ENCODE results near the gene ZBTB46. TPM values are rescaled to one million over a fixed set of nuclear protein-coding genes. Genes with fewer than 3 reads are reported as not detected.

ZBTB46 gene
- total RNA-seq, 6 experiments from 2014 or later, result 1.2 to 4.2 (median 2.4) TPM

GRCh38 chr20:63785691-63786131 is 45.4 kb downstream of the ZBTB46 start:
- TF ChIP-seq CTCF (IDR thresholded peaks at IDR 0.05) (no peak), POLR2A (IDR thresholded peaks at IDR 0.05) (no peak)
- no peaks in the 10 kb centered on the region for H3K36me3 ChIP-seq
- H3K27me3 ChIP-seq, result no peaks in the 10 kb centered on the region
- no peak overlapping the region for H3K4me3 ChIP-seq
- intact Hi-C loops (cut with DNase I), result no loop called here
- ATAC-seq (no peak), DNase-seq (no peak)
- H3K27ac ChIP-seq, result no peak overlapping the region
- H3K9me3 ChIP-seq, result no peaks in the 10 kb centered on the region
- WGBS (ENCODE audit: insufficient coverage, low coverage, low lambda C conversion rate, missing lambda C conversion rate), result 44% methylated on average over 10 of the region's 14 CpGs
- H3K4me1 ChIP-seq, result peaks cover 0 to 5% (median 0%) of the 10 kb centered on the region in 4 donors

GRCh38 chr20:63783970-63784369 is 47.1 kb downstream of the ZBTB46 start:
- H3K9me3 ChIP-seq, result no peaks in the 10 kb centered on the region
- ATAC-seq (no peak), DNase-seq (no peak)
- no peak overlapping the region for H3K4me3 ChIP-seq
- intact Hi-C loops (cut with DNase I), result no loop called here
- no CpG with 5 or more reads among the region's 16 CpGs for WGBS (ENCODE audit: insufficient coverage, low coverage, low lambda C conversion rate, missing lambda C conversion rate)
- no peaks in the 10 kb centered on the region for H3K27me3 ChIP-seq
- H3K27ac ChIP-seq, result no peak overlapping the region
- no peaks in the 10 kb centered on the region for H3K36me3 ChIP-seq
- H3K4me1 ChIP-seq, result no peaks in the 10 kb centered on the region
- TF ChIP-seq CTCF (IDR thresholded peaks at IDR 0.05), result no peak
- no peak for TF ChIP-seq POLR2A (IDR thresholded peaks at IDR 0.05)

GRCh38 chr20:63782521-63782971 is 48.5 kb downstream of the ZBTB46 start:
- Histone ChIP-seq H3K36me3 (no peaks in the 10 kb centered on the region), H3K4me3 (no peak overlapping the region), H3K27ac (no peak overlapping the region), H3K4me1 (no peaks in the 10 kb centered on the region), H3K9me3 (no peaks in the 10 kb centered on the region), H3K27me3 (no peaks in the 10 kb centered on the region)
- ATAC-seq (no peak), DNase-seq (no peak)
- WGBS (ENCODE audit: insufficient coverage, low coverage, low lambda C conversion rate, missing lambda C conversion rate), result 80% methylated on average over 4 of the region's 12 CpGs
- TF ChIP-seq POLR2A (IDR thresholded peaks at IDR 0.05) (no peak), CTCF (IDR thresholded peaks at IDR 0.05) (no peak)
- intact Hi-C loops (cut with DNase I), result no loop called here

- no peak for DNase-seq
- Histone ChIP-seq H3K4me3 (no peak overlapping the region), H3K9me3 (no peaks in the 10 kb centered on the region), H3K27me3 (no peaks in the 10 kb centered on the region), H3K36me3 (no peaks in the 10 kb centered on the region), H3K27ac (no peak overlapping the region), H3K4me1 (no peaks in the 10 kb centered on the region)
- no peak for TF ChIP-seq POLR2A (IDR thresholded peaks at IDR 0.05)
- no peak for TF ChIP-seq CTCF (IDR thresholded peaks at IDR 0.05)
- ATAC-seq, result peak in 1 of 4 donors; percentile 27
- 54% methylated on average over 6 of the region's 18 CpGs for WGBS (ENCODE audit: insufficient coverage, low coverage, low lambda C conversion rate, missing lambda C conversion rate)
- intact Hi-C loops (cut with DNase I), result no loop called here
Measured at GRCh38 chr20:63782051-63782471, 49.0 kb downstream of the ZBTB46 start.

GRCh38 chr20:63781181-63781580 is 49.9 kb downstream of the ZBTB46 start:
- no peaks in the 10 kb centered on the region for H3K9me3 ChIP-seq
- 80% methylated on average over 12 of the region's 14 CpGs for WGBS (ENCODE audit: insufficient coverage, low coverage, low lambda C conversion rate, missing lambda C conversion rate)
- H3K36me3 ChIP-seq, result no peaks in the 10 kb centered on the region
- no peak for TF ChIP-seq POLR2A (IDR thresholded peaks at IDR 0.05)
- TF ChIP-seq CTCF (IDR thresholded peaks at IDR 0.05), result no peak
- H3K4me1 ChIP-seq, result no peaks in the 10 kb centered on the region
- no peak overlapping the region for H3K4me3 ChIP-seq
- ATAC-seq (no peak), DNase-seq (no peak)
- H3K27ac ChIP-seq, result no peak overlapping the region
- intact Hi-C loops (cut with DNase I), result no loop called here
- H3K27me3 ChIP-seq, result no peaks in the 10 kb centered on the region
